HUES6 (cell line): ENCODE results near the gene SHLD1.
"Not testable (repeated sequence)": the region's sequence is repeated elsewhere in the genome, so short reads cannot be mapped to it uniquely, and the experiment has no call there.

Experiments used
- H3K27ac ChIP-seq: 2 replicates; pipeline ENCODE4 v1.7.0; 2013; ENCODE audit warnings: low read depth, mild to moderate bottlenecking, low read length, inconsistent platforms
- H3K27me3 ChIP-seq: 2 replicates; pipeline ENCODE4 v1.6.1; 2013; ENCODE audit warnings: low read length; ENCODE audit not compliant: control insufficient read depth, insufficient read depth
- H3K36me3 ChIP-seq: 2 replicates; pipeline ENCODE4 v1.6.1; 2013; ENCODE audit warnings: low read length; ENCODE audit not compliant: control insufficient read depth, insufficient read depth
- H3K4me1 ChIP-seq: 2 replicates; pipeline ENCODE4 v1.6.1; 2013; ENCODE audit warnings: low read length; ENCODE audit not compliant: control insufficient read depth, insufficient read depth
- H3K4me3 ChIP-seq: 2 replicates; pipeline ENCODE4 v1.5.1; 2013; ENCODE audit warnings: low read depth, low read length
- H3K9ac ChIP-seq: one replicate; pipeline ENCODE4 v1.6.1; 2013; ENCODE audit warnings: mild to moderate bottlenecking, low read length
- H3K9me3 ChIP-seq: 2 replicates; pipeline ENCODE4 v1.6.1; 2013; ENCODE audit warnings: low read depth, low read length; ENCODE audit not compliant: control insufficient read depth, insufficient read depth

The SHLD1 gene

GRCh38 chr20:5737619-5737953 lies 12.6 kb upstream of the SHLD1 start:
- H3K27me3 ChIP-seq = no peaks in the 10 kb centered on the region
- H3K27ac ChIP-seq = no peak overlapping the region
- no peak overlapping the region for H3K4me3 ChIP-seq
- no peaks in the 10 kb centered on the region for H3K4me1 ChIP-seq
- no peak overlapping the region for H3K9ac ChIP-seq
- no peaks in the 10 kb centered on the region for H3K9me3 ChIP-seq
- H3K36me3 ChIP-seq = no peaks in the 10 kb centered on the region

GRCh38 chr20:5737966-5738365 lies 12.2 kb upstream of the SHLD1 start:
- Histone ChIP-seq H3K4me3 (no peak overlapping the region), H3K36me3 (no peaks in the 10 kb centered on the region), H3K4me1 (no peaks in the 10 kb centered on the region), H3K9me3 (no peaks in the 10 kb centered on the region), H3K27ac (no peak overlapping the region), H3K9ac (no peak overlapping the region), H3K27me3 (no peaks in the 10 kb centered on the region)

GRCh38 chr20:5740643-5741042 lies 9.6 kb upstream of the SHLD1 start:
- H3K4me3 ChIP-seq, H3K27ac ChIP-seq, H3K4me1 ChIP-seq, H3K9me3 ChIP-seq, H3K9ac ChIP-seq, H3K27me3 ChIP-seq, H3K36me3 ChIP-seq: not testable (repeated sequence)

- Histone ChIP-seq H3K4me1 (no peaks in the 10 kb centered on the region), H3K36me3 (no peaks in the 10 kb centered on the region), H3K4me3 (no peak overlapping the region), H3K9me3 (no peaks in the 10 kb centered on the region), H3K27ac (no peak overlapping the region), H3K27me3 (no peaks in the 10 kb centered on the region), H3K9ac (no peak overlapping the region)
Measured at GRCh38 chr20:5741089-5741488, 9.1 kb upstream of the SHLD1 start.

- H3K4me3 ChIP-seq = no peak overlapping the region
- no peaks in the 10 kb centered on the region for H3K4me1 ChIP-seq
- no peak overlapping the region for H3K9ac ChIP-seq
- no peaks in the 10 kb centered on the region for H3K36me3 ChIP-seq
- H3K9me3 ChIP-seq = no peaks in the 10 kb centered on the region
- H3K27ac ChIP-seq = no peak overlapping the region
- no peaks in the 10 kb centered on the region for H3K27me3 ChIP-seq
Measured at GRCh38 chr20:5742041-5742440, 8.2 kb upstream of the SHLD1 start.

GRCh38 chr20:5745416-5746030 lies 4.7 kb upstream of the SHLD1 start:
- H3K27me3 ChIP-seq = no peaks in the 10 kb centered on the region
- H3K4me3 ChIP-seq = no peak overlapping the region
- H3K27ac ChIP-seq = no peak overlapping the region

GRCh38 chr20:5746064-5746463 lies 4.1 kb upstream of the SHLD1 start:
- no peak overlapping the region for H3K9ac ChIP-seq
- H3K27me3 ChIP-seq = no peaks in the 10 kb centered on the region
- no peaks in the 10 kb centered on the region for H3K36me3 ChIP-seq
- H3K4me3 ChIP-seq = no peak overlapping the region
- no peaks in the 10 kb centered on the region for H3K4me1 ChIP-seq
- H3K27ac ChIP-seq = no peak overlapping the region
- H3K9me3 ChIP-seq = no peaks in the 10 kb centered on the region

More at GRCh38 chr20:5745416-5746030, 4.7 kb upstream of the SHLD1 start:
- no peaks in the 10 kb centered on the region for H3K9me3 ChIP-seq
- H3K36me3 ChIP-seq = no peaks in the 10 kb centered on the region
- H3K4me1 ChIP-seq = no peaks in the 10 kb centered on the region
- no peak overlapping the region for H3K9ac ChIP-seq

- H3K4me1 ChIP-seq = no peaks in the 10 kb centered on the region
- H3K9ac ChIP-seq = no peak overlapping the region
- H3K36me3 ChIP-seq = no peaks in the 10 kb centered on the region
Measured at GRCh38 chr20:5748246-5748645, 2.0 kb upstream of the SHLD1 start.

GRCh38 chr20:5749512-5749951 lies 669 bp upstream of the SHLD1 start:
- H3K27me3 ChIP-seq, H3K4me3 ChIP-seq, H3K36me3 ChIP-seq, H3K4me1 ChIP-seq, H3K9me3 ChIP-seq, H3K9ac ChIP-seq, H3K27ac ChIP-seq: not testable (repeated sequence)

More at GRCh38 chr20:5748246-5748645, 2.0 kb upstream of the SHLD1 start:
- Histone ChIP-seq H3K27me3 (no peaks in the 10 kb centered on the region), H3K4me3 (no peak overlapping the region), H3K27ac (no peak overlapping the region), H3K9me3 (no peaks in the 10 kb centered on the region)

GRCh38 chr20:5751856-5752255 lies 1.7 kb downstream of the SHLD1 start:
- H3K27ac ChIP-seq = no peak overlapping the region
- H3K9me3 ChIP-seq = no peaks in the 10 kb centered on the region
- no peaks in the 10 kb centered on the region for H3K36me3 ChIP-seq
- H3K4me3 ChIP-seq = no peak overlapping the region
- H3K9ac ChIP-seq = no peak overlapping the region
- no peaks in the 10 kb centered on the region for H3K27me3 ChIP-seq
- H3K4me1 ChIP-seq = peaks cover 6% of the 10 kb centered on the region; the same call in 1 of the 2 replicates

- Histone ChIP-seq H3K36me3 (no peaks in the 10 kb centered on the region), H3K9ac (no peak overlapping the region), H3K9me3 (no peaks in the 10 kb centered on the region), H3K27me3 (no peaks in the 10 kb centered on the region), H3K4me1 (peaks cover 10% of the 10 kb centered on the region), H3K27ac (no peak overlapping the region), H3K4me3 (no peak overlapping the region)
Measured at GRCh38 chr20:5753814-5754213, 3.6 kb downstream of the SHLD1 start.

GRCh38 chr20:5757949-5758348 lies 7.7 kb downstream of the SHLD1 start:
- H3K9me3 ChIP-seq = no peaks in the 10 kb centered on the region
- H3K36me3 ChIP-seq = no peaks in the 10 kb centered on the region
- no peaks in the 10 kb centered on the region for H3K27me3 ChIP-seq
- no peak overlapping the region for H3K9ac ChIP-seq
- H3K4me1 ChIP-seq = peaks cover 10% of the 10 kb centered on the region
- H3K27ac ChIP-seq = no peak overlapping the region
- H3K4me3 ChIP-seq = no peak overlapping the region
